HG03378 (cell line): Measurements from ENCODE around the gene NSUN2.

Experiments used
- ATAC-seq: cut with Tn5 transposase; IDR thresholded peaks from one replicate; pipeline ENCODE4 v1.9.1; 2021; ENCODE audit warnings: mild to moderate bottlenecking, moderate library complexity; ENCODE audit not compliant: unreplicated experiment

NSUN2 gene

DNA sequence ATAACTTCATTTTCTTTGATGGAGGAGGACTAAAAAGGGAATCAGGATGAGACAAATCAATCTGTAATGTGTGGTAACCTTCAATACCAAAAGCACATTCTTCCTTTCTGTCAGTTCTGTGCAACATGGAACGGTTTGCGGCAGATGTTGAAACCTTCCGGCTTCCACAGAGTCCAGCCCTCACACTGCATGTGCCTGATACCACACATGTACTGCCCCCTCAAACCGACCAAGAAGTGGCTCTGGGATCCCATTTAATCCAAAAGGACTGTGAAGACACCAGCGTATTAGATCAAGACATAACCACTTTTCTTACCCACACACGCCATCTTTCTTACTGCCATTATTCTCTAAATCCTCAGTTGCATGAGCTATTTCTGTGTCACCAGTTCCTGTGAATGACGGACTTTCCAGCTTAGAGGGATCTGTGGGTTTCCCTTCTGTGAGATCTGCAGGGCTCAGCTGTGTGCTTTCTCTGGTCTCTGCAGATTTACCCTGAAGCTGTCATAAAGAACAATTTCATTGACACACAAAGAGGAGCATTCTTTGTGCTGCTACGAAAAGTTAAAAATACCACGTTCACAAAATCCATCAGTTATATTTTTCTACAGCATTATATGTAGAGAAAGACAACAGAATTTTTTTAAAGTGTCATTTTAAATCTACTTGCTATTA, 25.8 kb downstream of the NSUN2 start:
- ATAC-seq, result no peak

DNA sequence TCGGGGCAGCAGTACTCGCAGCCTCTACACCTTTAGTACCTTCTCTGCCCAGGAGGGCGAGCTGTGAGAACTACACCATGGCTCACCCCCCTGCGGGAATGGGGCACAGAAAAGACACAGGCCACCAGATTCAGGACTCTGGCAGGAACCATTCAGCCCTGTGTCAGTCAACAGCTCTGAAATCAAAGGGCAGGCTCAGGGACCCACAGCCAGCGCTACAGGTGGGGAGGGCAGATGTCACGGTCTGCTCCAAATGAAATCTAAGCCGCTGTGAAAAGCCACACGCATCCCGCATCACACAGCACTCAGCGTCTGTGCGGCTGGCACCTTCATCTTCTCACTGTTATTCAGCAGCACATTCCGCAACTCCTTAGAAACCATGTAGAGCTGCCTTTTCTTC, 27.9 kb downstream of the NSUN2 start:
- ATAC-seq, result no peak

DNA sequence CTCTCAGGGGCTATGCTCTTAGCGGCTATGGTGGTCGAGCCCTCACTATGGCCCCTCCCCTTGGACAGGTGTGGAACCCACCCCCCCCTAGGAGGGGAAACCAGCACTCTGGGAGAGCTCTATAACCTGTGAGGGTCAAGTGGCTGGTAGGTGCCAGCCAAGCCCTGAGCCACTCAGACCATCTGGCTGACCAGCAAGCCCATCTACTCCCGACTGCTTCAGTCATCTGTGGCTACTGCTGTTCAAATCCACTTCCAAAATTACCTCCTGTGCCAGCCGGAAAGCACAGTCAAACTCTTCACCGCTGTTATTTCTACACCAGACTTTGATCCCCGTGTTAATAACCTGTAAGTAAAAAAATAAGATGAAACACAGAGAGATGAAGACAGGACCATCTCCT, 28.5 kb downstream of the NSUN2 start:
- ATAC-seq, result no peak

DNA sequence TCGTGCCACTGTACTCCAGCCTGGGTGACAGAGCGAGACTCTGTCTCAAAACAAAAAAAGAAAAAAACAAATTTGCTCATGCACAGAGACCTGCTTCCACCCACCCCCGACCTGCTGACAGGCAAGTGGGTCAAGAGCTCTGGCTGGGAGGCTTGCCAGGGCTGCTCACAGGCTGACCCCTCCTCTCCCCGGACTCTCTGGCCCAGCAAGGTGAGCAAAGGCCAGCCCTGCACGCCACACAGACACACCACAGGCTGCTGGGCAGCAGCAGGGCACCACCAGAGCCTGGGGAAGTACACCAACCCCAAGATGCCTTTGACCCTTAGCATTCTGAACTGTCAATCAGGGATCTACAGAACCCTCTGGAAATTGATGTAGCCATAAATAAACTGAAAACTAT, 29.2 kb downstream of the NSUN2 start:
- no peak for ATAC-seq

DNA sequence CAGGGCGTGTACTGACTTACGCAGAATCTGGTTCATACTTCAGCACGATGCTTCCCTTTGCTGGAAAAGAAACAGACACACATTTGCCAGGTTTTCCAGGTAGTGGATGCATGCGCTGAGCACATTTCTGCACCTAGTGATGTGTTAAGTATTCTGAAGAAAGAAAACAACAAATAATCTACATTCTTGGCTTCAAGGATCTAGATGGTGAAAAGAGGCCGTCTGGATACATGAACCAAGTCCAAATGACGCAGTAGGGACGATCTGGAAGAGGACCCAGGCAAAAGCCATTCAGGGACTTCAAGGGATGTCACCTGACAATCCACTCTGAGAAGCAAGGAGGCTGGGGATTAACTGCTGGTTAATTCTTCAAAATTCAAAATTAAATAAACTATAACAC, 30.4 kb downstream of the NSUN2 start:
- no peak for ATAC-seq

DNA sequence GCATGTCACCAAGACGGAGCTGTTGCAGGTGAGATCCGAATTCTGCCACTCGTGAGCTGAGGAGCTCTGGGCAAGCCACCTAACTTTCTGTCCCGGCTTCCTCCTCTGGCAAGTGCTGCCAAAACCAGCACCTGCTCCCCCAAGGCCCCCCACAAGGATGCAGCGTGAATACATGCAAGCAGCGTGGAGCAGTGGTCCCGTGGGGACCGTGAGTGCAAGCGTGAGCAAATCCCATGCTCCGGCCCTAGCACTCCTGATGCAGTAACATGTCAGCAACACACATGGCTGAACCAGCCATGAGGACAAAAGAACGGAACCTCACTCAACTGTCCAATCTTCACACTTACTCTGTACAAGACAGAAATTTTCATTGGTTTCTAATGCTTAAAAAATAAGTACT, 31.0 kb downstream of the NSUN2 start:
- ATAC-seq, result no peak

DNA sequence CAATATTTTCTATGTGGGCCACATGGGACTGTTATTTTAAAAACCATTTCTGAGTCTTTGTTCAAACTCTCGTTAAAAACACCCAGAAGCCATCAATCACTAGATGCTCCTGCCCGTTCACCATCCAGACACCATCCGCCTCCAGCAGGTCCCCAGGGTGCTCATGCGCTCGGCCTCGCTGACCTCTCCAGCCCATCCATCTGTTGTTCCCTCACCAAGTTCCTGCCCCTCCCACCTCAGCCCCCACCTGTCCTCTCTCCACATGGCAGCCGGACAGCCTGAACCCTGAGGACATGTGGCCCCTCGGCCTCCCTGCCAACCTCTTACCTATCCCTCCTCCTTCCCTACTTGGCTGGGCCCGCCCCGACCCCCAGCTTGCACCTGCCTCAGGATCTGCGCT, 31.6 kb downstream of the NSUN2 start:
- no peak for ATAC-seq

DNA sequence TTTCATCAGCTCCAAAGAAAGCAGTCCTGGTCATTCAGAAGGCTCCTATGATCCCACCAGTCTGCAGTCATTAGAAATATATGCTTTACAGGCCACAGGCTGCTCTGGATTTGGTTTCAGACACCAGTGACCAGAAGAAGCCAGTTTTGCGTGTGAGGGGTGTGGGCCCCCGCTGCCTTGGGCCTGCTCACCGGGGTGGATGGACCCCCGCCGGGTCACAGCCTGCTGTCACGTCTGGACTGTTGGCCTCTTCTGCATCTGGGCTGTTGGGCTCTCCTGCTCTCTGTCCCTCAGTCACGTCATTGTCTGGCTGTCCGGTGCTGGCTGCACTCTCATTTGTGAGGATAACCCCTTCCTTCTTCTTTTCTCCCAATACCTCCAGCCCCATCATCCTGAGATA, 33.1 kb downstream of the NSUN2 start:
- ATAC-seq, result no peak

DNA sequence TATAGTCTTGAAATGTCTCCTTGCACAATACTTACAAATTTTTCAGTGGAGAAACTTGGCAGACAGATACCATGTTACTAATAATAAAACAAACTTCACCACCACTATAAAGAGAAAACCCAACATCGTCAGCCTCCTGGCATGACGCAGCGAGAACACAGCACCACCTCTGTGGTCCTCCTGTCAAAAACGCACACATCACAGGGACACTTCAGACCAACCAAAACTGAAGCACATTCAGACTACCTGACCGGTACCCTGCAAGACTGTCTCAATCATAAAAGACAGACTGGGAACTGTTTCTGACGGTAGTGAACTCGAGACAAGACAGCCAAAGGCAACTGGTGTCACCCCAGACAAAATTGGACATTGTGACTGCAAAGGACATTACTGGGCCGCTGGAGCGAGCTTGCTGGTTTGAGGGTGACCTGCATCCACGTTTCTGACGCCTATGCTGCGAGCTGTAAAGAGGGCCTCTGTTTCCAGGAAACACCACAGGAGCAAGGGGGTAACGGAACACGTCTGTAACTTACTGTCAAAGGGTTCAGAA, 34.4 kb downstream of the NSUN2 start:
- no peak for ATAC-seq

DNA sequence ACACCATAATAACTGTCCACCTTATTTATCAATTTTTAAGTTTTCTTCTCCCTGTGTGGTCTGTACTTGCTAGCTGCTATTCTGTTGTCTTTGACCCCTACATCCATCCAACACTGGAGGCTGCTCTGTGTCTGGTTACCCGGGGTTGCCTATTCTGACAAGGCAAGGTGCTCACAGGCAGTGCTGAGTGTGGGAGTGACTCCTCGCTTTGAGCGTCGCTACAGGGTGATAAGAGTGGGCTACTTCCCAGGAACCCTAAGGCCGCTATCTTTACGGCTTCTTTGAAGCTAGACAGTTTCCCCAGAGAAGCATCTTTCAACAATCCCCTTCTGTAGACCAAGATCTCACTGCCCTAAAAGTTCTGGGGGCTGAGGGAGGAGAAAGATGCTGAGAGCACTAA, 35.3 kb downstream of the NSUN2 start:
- ATAC-seq, result no peak

DNA sequence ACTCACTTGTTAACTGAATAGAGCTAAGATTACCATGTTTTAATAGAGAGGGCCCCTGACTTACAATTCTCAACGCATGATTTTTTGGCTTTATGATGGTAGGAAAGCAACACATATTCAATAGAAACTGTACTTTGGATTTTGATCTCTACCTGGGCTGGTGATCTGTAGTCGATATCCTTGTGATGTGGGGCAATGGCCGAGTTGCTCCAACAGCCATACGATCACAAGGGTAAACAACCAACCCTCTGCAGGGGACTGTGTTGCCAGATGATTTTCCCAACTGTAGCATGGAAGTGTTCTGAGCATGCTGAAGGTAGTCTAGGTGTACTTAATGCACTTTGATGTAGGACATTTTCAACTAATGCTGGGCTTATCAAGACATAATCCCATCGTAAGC, 36.5 kb downstream of the NSUN2 start:
- ATAC-seq, result no peak

DNA sequence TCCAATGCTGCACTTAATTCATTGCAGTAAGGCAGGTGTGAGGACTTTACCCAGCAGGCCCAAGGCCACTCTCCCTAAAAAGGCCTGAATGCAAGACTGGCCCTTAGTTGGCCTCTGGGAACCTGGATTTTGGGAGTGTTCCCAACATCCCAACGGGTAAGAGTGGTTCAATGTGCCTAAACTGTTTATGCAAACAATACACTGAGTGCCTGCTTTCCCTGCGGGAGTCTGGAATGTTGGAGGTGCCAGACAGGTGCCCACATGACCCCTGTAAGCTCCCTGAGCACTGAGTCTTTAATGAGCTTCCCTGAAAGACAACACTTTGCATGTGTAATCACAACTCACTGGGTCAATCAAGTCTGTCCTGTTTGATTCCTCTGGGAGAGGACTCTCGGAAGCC, 37.4 kb downstream of the NSUN2 start:
- no peak for ATAC-seq

DNA sequence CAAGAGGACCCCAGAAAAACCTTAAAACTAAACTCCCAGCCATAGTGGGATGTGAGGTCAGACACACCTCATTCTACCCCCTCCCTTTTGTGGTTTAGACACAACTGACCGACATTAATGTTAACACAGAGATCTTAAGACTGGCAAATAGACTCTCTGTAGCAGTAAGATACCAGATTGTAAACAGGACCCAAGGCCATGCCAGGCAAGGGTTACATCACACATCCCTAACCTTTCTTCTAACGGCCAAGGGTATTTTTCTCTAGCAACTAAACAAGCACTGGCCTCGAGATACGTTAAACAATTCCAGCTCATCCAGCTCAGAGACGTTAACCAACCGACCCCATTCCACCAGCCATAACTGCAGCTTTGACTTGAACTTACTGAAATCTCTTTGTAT, 38.8 kb downstream of the NSUN2 start:
- no peak for ATAC-seq

DNA sequence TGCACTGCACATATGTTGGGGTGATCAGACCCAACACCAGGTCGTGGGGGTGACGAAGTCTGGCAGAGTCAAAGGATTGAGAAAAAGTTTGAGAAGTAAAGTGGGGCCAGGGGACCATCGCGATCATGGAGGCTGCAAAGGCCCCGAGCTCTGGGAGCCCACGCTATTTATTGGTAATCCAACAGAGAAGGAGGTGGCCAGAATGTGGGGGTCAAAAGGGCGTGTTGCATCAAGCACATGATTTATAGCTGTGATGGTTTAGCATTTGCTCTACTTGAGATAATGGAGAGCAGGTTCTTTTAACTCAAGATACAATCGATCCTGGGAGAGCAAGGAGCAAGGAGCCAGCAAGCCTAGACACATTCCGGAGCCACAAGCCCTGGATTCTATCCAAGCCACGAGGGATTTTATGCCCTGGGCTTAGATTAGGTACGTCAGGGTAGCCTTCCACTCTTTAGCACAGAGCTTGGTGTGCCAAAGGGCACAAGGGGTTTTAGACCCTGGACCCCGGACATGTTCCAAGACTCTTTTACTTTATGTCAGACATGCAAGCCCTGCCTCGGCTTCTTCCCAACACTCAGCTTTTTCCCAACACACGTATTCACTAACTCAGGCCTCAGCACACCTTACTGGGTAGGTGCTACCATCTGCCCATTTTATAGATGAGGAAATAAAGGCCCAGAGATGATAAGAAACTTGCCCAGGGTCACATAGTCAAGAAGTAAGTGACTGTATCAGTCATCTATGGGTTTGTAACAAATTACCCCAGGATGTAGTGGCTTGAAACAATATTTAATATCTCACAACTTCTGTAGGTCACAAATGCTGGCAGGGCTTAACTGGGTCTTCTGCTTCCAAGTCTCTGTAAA, 39.5 kb downstream of the NSUN2 start:
- no peak for ATAC-seq

DNA sequence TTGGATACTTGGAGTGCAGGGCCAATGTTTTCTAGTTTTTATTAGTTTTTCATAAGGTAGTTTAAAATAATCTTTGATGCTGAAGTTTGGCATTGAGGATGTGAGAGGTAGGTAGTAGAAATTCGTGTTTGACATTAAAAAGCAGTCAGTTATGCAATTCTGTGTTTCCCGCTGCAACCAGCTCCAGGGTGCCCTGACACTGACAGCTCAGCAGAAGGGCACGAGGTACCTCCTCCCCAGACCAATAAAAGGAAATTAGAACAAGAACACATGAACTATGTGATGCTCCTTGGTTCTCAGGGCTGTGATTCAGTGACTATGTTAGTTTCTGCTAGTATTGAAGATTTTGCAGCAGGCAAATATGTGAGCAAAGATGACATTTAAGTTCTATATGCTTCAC, 40.2 kb downstream of the NSUN2 start:
- ATAC-seq, result no peak

DNA sequence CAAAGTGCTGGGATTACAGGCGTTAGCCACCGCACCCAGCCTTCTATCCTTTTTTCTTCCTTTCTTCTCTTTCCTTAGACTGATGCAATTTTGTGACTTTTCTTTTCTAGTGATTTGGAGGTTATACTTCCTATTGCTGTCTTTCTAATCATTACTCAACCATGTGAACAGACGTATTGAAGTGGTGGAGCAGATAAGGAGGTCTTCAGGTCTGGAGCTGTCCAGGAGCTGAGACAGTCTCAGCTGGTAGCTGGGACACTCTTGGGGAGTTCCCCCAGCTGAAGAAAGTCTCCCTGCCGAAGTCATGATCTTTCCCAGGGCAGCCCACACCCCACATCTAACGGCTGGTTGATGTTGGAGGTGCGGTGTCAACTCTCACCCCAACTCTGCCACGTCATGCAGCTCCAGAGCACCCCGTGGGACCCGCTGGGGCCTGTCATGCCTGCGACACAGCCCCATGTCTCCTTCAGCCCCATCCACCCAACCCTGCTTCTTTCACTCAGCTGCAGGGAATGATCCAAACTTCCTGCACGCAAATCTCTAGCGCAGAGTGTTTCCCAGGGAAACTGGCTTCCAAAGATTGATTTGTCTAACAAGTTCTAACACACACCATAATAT, 41.1 kb downstream of the NSUN2 start:
- ATAC-seq, result no peak

DNA sequence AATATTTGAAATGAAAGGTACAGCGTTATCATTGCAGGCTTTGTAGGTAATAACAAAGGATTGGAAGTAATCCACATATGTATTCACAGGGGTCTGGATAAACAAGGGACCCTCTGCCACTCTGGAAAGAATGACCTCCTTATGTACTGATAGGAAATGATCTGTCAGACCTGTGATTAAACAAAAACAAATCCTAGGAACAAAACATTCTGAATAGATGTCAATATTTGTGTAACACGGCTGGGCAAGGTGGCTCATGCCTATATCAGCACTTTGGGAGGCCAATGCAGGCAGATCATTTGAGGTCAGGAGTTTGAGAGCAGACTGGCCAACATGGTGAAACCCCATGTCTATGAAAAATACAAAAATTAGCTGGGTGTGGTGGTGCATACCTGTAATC, 42.3 kb downstream of the NSUN2 start:
- no peak for ATAC-seq

DNA sequence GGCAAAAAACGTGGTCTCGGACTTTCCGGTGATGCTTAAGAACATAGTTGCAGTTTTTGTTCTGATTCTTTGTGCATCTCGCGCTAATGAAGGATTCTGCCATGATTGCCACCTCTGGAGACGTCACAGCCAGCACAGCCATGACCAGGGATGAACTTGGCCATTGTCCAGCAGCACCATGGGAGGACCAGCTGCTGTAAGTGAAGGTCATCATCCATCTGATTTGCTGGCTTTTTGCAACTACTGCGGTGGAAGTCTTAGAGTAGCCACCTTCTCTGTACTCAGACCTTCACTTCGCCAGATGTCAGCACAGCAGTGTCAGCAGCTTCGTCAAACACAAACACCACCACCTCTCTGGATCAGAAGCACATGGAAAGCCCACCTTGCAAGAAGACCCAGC, 45.7 kb downstream of the NSUN2 start:
- ATAC-seq, result no peak

DNA sequence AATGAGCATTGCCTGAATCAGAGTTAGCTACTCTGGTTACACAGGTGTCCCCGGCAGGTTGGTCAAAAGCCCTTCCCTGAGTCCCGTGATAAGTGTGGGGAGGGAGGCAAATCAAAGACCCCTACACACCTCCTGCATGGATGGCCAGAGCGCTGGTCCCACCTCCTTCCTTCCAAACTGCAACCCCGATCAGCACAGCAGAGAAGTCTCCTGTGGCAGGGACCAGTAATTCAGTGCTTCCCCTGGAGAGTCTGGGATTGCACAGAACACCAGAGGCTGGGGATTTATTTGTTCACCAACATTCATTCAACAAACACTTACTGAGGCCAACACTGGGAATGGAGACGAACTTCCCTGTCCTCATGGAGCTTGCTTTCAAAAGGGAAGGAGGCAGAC, 46.2 kb downstream of the NSUN2 start:
- no peak for ATAC-seq

DNA sequence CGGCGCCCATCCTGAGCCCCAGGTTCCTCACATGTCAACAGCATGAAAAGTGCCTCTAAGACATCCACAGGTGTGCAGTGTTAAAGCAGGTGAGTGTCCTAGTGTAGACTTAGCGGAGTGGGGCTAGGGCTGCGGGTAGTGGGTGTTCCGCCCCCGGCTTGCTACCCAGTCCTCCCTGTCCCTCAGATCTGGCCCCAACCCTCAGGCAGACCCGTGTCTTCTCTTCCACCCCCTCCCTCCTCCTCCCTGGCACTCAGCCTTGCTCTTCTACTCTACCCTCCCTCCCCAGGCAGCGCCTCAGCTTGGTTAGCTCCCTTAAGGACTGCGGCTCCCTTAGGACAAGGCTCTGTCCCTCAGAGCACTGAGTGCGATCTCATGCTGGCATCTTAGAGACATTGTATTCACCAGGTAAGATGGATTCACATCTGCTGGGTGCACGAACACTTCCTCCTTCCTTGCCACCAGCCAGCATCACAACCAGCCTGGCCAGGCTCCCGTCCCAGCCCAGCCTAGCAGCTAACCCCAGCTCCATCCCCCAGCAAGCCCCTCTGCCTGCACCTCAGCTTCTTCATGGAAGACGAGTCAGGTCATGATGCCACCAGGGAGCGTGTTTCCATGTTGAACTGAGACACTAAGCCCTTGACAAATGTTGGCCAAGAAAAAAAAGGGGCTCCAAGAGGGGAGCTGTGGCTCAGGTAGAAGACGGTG, 46.8 kb downstream of the NSUN2 start:
- no peak for ATAC-seq

DNA sequence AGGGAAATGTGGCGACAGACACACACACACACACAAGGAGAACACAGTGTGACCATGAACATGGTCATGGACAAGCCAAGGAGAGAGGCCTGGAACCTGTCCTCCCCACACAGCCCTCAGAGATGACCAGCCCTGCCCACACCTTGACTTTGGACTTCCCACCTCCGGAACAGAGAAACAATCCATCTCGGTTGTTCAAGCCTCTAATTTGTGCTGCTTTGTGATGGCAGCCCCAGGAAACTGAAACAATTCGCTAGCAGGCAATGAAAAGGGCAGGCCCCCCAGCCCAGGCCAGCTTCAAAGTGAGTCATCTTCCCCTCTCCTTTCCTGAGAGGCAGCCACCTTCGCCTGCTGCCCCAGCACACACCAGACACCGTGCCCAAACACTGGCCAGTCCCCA, 47.7 kb downstream of the NSUN2 start:
- no peak for ATAC-seq
